ENCODE results near the gene TCF7L1.

The TCF7L1 gene

DNA sequence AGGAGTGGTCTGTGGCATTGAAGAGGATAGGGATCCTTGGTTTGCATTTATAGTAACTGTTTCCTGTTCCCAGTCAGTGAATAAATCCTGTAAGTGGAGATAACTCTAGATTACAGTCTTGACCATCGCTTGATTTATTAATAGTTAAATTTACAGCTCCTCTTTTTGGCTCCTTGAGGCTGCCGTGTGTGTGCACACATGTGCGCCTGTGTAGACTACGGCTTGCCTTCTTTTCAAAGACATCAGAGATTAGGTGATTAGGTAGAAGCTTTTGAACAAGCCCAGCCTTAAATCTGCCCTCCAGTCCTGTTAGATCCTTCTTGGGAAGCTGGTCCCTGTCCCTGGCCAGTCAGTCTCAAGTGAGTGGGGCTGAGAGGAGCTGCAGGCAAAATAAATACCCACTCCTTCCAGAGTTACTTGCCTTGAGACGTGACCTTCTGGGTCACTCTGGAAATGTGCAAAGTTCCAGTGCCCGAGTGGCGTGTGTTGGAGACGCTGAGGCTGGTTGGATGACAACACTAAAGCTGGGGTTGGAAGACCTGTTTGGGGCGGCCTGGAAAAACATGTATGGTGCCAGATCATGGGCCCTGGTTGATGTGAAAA lies 32.0 kb downstream of the TCF7L1 start:
- no peak for DNase-seq

DNA sequence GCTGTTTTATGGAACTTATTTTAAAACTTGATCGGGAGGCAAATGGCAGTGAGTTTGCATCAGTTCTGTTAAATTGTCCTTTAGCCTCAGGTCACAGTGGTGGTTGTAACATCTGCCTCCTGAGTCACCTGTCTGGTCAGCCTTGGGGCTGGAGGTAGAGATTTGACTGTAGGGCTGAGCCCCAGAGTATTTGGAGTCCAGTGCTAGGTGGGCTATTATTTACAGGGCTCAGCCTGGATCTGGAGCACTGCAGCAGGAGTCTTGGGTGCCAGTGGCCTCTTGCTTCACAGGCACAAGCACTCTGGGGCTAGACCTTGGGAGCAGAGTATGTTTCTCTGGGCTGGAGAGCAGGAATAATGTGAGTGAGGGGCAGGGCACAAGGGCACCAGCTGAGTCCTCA lies 32.8 kb downstream of the TCF7L1 start:
- DNase-seq = no peak

DNA sequence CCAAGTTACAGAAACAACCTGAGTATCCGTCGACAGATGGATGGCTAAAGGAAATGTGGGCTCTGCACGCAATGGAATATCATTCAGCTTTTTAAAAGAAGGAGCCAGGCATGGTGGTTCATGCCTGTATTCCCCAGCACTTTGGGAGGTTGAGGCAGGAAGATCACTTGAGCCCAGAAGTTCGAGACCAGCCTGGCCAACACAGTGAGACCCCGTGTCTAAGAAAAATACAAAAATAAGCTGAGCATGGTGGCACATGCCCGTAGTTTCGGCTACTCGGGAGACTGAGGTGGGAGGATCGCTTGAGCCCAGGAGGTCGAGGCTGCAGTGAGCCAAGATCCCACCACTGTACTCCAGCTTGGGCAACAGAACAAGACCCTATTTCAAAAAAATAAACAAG lies 34.3 kb downstream of the TCF7L1 start:
- no peak for DNase-seq

DNA sequence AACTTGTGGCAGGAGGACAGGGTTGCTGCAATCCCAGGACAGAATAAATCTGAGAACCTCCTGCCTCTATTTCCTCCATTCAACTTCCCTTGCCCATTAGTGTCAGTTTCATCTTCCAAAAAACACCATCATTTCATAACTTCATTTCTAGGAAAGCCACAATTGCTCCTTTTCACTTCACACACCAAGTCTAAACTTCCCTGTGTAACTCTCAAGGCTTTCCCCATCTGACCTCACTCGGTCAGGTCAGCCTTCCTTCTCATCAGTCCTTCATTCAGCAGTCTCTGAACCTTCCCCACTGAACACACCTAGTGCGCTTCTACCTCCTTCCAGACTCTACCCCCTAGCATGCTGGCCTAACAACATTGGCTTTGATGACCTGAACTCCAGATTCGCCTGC lies 35.8 kb downstream of the TCF7L1 start:
- no peak for DNase-seq

DNA sequence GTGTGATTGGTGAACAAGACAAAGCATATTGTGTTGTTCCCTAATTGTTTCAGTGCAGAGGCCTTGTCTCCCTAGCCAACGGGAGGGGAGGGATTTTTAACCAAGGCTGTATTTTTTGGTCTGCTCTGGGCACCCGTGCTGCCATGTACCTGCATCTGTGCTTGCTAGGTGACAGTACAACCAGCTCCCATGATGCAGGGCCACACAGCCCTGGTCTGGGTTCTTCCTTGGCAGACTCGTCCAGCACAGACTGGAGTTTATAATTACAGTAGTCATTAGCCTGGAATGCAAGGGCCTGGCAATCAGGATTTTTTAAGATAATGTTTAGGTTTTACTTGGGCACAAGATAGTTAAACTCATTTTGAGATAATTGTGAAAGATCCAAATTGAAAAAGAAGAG lies 36.4 kb downstream of the TCF7L1 start:
- DNase-seq = no peak

DNA sequence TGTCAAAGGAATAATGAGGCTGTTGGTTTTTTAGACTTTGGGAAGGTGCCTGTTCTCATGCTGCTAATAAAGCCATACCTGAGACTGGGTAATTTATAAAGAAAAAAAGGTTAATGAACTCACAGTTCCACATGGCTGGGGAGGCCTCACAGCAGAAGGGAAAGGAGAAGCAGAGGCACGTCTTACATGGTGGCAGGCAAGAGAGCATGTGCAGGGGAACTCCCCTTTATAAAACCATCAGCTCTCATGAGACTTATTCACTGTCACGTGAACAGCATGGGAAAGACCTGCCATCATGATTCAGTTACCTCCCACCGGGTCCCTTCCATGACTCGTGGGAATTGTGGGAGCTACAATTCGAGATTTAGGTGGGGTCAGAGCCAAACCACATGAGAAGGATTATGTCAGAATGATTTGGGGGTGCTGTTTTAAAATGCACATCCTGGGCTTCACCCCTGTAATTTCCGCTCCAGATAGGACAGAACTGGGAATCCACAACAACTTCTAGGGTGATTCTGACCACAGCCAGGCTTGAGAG lies 37.8 kb downstream of the TCF7L1 start:
- DNase-seq = no peak

DNA sequence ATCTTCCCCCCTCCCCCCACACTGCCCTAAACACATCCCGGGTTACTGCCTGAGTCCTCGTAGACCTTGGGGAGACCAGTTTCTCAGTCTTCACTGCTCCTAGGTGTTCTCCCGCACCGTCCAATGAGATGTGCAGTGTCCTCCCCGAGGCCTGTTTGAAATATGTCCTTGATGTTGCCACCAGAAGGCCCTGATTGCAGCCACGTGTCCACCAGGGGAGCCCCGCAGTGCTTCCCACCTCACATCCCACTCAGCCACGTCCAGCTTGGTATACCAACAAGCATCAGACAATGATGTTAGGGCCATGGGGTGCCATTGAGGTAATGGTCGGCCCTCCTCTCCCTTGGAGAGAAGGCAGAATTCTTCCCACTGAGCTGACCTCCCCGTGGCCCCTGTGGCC lies 38.7 kb downstream of the TCF7L1 start:
- DNase-seq = no peak

DNA sequence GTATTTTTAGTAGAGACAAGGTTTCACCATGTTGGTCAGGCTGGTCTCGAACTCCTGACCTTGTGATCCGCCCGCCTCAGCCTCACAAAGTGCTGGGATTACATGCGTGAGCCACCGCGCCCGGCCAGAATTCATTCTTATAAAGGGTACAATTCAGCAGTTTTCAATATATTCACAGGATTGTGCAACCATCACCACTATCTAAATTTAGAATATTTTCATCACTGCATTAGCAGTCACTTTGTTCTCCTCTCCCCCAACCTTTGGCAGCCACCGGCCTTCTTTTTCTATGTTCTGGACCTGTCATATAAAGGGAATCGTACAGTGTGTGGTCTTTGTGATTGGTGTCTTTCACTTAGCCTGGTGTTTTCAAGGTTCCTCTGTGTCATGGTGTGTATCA lies 40.7 kb downstream of the TCF7L1 start:
- DNase-seq = no peak

DNA sequence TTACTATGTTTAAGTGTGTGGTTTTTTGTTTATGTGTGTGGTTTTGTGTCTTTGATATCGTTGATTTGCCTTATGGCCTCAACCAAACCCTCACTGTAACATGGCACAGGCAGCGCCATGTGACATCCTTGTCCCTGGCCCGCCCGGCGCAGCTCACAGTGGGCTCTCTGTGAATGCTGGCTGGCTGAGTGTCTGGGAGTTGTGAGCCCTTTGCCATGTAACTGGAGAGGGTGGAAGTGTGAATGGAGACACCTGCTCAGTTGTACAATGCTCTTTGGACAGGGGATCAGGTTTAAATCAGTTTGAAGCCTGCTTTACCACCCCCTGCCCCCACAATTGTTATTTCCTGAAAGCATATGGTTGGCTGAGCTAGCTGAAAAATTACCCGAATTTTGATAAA lies 41.8 kb downstream of the TCF7L1 start:
- no peak for DNase-seq

DNA sequence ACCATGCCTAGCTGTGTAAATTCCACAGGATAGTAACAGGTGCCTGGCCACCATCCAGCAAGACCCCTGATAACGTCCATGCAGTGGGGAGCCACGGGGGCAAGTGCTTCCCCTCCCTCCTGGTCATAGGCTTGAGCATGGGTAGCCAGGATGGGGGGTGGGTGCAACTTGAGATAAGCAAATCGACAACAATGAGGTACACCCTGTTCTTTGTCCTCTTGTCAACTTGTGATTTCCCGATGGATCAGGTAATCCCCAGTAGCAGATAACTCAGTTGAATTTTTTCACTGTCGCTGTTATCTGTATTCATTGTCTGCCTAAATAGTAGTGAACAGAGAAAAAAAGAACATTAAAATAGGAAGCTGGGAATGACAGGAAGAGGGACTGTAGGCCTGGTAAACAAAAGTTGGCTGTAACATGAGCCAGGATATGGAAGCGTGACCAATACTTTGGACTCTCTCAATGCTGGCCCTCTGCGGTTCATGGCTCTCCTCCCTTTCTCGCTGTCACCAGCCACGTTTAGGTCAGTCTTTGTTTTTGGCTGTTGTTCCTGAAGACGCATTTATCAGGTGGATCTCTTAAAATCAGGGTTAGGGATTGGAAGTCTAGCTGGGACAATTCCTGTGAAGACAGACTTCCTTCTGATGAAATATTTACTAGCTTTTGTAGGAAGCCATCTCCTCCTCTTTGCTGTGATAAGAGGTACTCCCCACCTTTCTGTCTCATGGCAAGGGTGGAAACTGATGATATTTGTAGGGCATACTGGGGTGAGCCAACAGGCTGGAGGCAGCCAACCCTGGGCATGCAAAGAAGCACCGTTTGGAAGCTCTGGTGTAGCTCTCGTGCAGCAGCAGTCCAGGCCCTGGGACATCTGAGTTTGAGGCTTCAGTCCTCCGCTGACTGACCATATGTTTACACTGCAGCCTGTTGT lies 42.4 kb downstream of the TCF7L1 start:
- no peak for DNase-seq

DNA sequence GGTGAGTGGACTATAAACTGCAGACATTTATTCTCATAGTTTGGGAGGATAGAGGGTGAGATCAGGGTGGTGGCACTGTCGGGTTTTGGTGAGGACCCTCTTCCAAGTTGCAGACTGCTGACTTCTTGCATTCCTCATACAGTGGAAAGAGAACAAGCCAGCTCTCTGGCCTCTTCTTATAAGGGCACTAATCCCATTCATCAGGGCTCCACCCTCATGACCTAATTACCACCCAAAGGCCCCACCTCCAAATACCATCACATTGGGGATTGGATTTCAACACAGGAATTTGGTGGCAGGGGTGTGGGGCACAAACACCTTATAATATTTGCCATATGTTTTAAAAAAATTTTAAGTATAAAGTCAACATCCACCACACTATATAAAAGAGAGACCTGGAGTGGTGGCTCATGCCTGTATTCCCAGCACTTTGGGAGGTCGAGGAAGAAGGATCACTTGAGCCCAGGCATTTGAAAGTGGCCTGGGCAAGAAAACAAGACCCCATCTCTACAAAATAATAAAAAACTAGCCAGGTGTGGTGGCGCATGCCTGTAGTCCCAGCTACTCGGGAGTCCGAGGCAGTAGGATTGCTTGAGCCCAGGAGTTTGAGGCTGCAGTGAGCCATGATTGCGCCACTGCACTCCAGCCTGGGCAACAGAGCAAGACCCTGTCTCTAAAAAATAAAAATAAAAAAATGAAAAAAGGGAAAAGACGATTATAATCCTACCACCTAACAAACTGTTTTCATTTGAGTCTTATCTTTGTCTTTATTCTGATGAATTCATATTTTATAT lies 44.0 kb downstream of the TCF7L1 start:
- no peak for DNase-seq

DNA sequence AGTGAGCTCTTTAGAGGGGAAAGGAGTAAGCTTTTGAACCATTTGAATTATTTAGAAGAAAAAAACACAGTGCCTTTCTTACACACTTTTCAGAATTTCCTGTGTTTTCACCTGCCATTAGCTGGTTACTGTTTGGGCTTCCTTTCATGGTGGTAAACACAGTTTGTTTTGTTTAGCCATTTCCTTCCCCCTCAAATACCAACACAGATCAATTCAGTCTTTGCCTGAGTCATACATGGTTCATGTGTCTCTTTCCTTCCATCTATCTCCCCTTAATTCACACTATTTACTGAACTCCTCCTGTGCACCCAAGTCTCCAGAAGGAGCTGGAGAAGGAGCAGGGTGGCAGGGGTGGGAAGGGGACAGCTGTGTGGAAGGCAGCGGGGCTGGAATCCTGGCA lies 45.0 kb downstream of the TCF7L1 start:
- DNase-seq = no peak

DNA sequence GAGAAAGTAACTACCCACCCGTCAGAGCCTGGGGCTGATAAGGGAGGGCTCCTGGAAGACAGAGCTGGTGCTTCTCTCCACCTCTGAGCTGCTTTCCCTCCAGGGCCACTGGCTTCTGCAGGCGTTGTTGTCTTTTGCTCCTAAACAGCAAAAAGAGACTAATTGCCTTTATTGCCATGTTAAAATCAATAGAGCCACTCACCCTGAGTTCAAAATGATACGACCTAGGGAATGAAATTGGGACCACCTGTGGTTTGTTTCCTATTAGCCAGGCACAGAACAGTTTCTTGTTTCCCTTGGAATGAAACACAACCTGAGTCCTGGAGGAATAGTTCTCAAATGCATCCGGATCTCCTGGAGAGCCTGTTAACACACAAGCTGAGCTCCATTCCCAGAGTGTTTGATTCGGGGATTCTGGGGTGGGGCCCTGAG lies 45.8 kb downstream of the TCF7L1 start:
- DNase-seq = no peak

DNA sequence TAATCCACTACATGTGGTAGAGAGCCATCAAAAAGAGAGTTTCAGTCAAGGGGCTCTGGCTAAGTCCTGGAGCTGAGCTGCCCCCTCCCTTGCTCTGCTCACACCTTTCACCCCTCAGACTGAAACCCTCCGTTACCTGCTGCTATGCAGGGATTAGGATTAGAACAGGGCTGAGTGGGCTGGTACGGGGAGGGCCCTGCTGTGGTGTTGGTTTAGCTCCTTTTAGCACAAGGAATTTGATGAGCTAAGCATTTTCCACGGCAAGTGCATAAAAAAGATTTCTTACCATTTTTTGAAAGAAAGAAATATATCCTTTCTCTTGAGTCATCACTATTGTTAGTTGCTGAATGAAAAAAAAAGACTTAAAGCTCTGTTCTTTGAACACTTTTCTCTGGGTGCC lies 46.3 kb downstream of the TCF7L1 start:
- no peak for DNase-seq

DNA sequence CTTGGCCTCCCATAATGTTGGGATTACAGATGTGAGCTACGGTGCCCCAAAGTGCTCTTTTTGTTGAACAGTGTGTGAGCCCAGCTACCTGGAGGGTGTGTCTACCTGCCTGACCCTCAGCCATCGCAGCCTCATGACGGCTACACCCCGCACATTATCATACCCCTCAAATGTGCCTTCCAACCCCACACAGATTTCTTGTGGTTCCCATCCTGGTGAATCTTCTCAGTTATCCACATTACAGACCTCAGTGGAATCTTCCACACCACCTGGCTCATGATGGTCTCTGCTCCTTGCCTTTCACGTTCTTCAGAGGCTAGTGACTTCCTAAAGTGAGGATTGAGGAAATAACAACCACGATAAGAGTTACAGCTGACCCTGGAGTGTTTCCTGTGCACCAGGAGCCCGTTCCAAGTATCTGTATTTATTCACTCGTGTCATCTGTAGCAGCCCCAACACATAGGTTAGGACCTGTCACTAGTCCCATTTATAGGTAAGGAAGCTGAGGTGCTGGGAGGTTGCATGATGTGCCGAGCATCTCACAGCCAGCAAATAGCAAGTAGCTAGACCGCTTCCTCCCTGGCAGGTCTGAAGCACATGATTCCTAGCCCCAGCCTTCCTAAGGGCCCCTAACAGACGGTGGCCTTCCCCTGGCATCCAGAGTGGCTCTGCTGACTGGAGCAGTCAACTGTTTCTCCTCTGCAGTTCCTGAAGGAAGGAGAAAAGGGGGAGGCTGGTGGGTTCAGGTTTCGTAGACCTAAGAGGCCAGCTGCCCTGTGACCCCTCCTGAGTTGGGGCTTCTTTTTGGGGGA lies 47.3 kb downstream of the TCF7L1 start:
- DNase-seq = no peak

DNA sequence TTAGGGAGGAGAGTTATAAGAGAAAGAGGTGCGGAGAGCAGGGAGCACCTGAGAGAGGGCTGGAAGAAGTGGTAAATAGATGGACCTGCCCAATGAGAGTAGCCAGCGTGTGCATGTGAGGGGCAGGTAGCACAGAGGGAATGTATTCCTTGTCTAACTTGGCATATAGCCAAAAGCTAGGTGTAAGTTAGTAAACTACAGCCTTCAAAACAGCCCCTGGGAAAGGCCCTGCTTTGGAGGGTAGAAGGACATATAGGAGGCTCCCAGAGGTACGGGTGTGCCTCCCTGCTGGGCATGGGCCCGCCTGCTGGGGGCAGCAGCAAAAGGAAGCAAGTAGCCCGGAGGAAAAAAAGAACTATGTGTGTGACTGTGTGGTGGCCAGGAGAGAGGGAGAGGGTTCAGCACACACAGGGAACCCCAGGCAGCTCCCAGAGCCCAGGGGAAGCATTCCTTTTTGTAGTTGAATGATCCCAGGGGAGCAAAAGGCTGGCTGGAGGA lies 48.0 kb downstream of the TCF7L1 start:
- no peak for DNase-seq

DNA sequence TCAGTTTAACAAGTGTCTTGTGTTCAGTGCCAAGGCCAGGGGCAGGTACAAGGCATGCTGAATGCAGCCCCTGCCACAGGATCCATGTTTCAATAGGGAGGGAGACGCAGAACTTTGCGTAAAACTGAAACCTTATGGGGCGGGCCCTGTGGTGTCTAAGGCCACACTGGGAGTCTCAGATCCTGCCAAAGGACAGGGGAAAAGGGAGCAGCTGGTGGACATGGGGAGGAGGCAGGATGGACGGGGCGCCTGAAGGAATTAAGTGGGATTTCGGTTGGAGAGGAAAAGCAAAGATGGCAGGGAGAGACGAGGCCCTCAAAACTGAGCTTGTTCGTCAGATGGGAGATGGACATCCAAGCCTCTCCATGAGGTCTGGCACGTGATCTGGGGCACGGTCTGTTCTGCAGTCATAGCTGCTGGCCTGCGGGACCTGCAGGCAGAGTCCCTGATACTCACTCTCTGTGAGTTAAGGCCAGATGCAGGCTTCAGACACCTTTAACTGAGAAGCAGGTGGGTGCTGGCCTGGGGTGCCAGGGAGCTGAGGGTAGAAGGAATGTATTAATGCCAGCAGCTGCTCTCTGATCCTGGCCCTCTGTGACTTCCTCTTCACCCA lies 48.8 kb downstream of the TCF7L1 start:
- no peak for DNase-seq

DNA sequence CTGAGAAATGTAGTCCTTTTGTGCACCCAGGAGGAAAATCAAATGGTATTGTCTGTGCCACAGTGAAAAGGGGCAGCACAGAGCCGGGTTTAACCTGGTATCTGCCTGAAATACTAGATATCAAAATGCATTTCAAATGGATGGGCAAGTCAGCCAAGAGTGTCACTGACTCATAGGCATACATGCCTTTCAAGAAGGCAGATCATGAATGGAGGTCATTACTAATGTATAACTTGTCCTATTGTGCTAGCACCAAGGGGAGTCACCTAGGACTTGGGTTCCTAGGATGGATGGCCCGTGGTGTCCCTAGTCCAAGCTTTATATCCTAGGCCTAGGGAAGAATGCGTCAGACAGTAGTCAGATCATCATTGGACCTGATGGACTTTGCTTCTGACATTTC lies 49.9 kb downstream of the TCF7L1 start:
- no peak for DNase-seq

DNA sequence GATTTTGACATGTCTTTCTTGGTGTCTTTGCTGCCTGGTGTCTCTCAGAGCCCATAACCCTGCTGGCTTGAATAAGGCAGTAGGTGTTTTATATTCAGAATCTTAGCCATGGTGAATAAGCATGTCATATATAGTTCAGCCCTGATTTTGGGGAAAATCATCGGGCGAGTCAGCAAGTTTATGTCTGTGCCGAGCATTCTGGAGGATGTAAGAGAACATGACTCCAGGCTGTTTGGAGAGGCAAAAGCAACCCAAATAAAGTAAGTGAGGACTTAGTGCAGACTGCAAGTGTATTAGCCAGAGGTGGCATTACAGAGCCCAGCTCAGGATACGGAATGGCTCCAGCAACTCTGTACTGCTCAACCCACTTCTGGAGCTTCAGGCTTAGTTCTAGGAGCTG lies 50.3 kb downstream of the TCF7L1 start:
- DNase-seq = no peak

DNA sequence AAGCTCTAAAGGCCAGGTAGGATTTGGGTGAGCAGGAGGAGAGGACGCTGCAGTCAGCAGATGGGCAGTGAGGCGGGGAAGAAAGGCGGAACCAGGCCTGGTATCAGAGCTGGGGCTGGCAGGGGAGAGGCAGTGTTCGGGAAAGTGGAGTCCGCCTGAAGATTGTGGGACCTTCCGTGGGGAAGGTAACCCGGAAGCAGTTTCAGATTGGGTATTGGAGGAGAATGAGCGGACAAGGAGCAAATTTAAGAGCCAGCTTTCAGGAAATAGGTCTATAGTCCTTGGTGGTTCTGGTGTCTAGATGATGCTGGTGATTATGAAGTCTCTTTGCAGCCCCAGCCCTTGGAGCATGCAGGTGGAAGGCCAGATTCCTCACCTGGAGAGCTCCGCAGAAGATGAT lies 51.0 kb downstream of the TCF7L1 start:
- no peak for DNase-seq

DNA sequence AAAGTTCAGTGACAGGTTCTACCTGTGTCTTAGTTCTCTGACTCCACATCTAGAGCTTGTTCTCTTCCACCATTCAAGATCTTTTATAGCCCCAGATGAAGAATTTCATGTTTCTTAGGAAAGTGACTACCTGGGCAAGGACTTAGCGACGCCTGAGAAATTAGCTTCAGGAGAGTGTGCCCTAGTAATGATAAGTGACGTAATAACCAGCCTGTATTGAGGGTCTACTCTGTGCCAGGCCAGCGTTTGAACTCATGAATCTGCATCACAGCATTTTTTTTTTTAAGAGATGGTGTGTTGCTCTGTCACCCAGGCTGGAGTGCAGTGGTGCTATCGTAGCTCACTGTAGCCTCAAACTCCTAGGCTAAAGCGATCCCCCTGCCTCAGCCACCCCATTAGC lies 51.8 kb downstream of the TCF7L1 start:
- no peak for DNase-seq

DNA sequence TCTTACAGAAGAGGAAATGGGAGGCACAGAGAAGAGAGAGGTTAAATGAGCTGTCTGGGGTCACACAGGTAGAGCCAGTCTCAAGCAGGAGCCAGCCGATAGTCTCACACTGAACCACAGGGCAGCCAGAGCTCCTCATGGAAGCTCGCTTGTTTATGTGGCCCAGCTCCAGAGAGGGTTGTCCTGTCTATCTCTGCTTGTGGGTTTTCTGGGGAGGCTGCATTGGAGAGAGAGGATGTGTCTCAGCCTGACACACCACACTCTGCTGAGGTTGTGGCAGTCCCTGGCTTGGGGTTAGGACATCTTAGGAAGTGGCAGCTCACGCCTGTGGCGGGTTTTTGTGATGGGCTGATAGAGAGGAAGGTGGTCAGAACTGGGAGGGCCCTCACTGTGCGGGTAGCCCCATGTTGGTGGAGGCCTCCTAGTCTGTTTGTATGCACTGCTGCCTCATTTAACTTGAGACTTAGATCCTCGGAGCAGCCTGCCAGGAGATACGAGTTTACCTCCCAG lies 52.3 kb downstream of the TCF7L1 start:
- DNase-seq = no peak

Data from HCEC 1CT (cell line).